Natural killer cell (primary cell): Measurements from ENCODE around the gene FAF1. TPM values are rescaled to one million over a fixed set of nuclear protein-coding genes. Genes with fewer than 3 reads are reported as not detected.

Source experiments
- ATAC-seq, 3 donors: fragments of 150-1000 bp in 2 of 3; fragments of 200-7000 bp in 1 of 3; cut with Tn5 transposase; 1 replicate in 1 of 3; 2 replicates in 2 of 3; pipeline ENCODE4 v1.10.0; 2021; ENCODE audit warnings: mild to moderate bottlenecking in 2 of 3, moderate library complexity in 2 of 3
- DNase-seq, 2 donors: peaks; one replicate each; pipeline versions ENCODE4 v3.0.0 to v3.0.0-alpha.2; 2013 to 2021; ENCODE audit warnings: mixed read lengths in 1 of 2
- H3K27ac ChIP-seq: one replicate; pipeline ENCODE4 v1.5.1; 2013; ENCODE audit warnings: mild to moderate bottlenecking, low read length
- H3K27me3 ChIP-seq: one replicate; pipeline ENCODE4 v1.6.1; 2013; ENCODE audit warnings: low read length; ENCODE audit not compliant: control insufficient read depth, insufficient read depth
- H3K36me3 ChIP-seq: one replicate; pipeline ENCODE4 v1.6.1; 2013; ENCODE audit warnings: low read length; ENCODE audit not compliant: control insufficient read depth, insufficient read depth
- H3K4me1 ChIP-seq: one replicate; pipeline ENCODE4 v1.6.1; 2013; ENCODE audit warnings: low read length; ENCODE audit not compliant: control insufficient read depth, insufficient read depth
- H3K4me3 ChIP-seq: one replicate; pipeline ENCODE4 v1.5.1; 2013; ENCODE audit warnings: low read length
- H3K9me3 ChIP-seq: one replicate; pipeline ENCODE4 v1.6.1; 2013; ENCODE audit warnings: low read length; ENCODE audit not compliant: control insufficient read depth, insufficient read depth
- H3K27ac Mint-ChIP-seq, 2 donors: one replicate each; pipeline ENCODE4 v1.8.0; 2022; ENCODE audit warnings: mild to moderate bottlenecking in 2 of 2, mixed read lengths in 2 of 2, moderate library complexity in 1 of 2
- H3K27me3 Mint-ChIP-seq, 2 donors: one replicate each; pipeline ENCODE4 v1.8.0; 2022; ENCODE audit warnings: low read depth in 2 of 2, mixed read lengths in 2 of 2
- H3K36me3 Mint-ChIP-seq: one replicate; pipeline ENCODE4 v1.8.0; 2022; ENCODE audit warnings: mixed read lengths
- H3K4me1 Mint-ChIP-seq, 2 donors: one replicate each; pipeline ENCODE4 v1.8.0; 2022; ENCODE audit warnings: mixed read lengths in 2 of 2
- H3K4me3 Mint-ChIP-seq: one replicate; pipeline ENCODE4 v1.8.0; 2022; ENCODE audit warnings: mild to moderate bottlenecking, moderate library complexity, mixed read lengths
- H3K9me3 Mint-ChIP-seq, 2 donors: one replicate each; pipeline ENCODE4 v1.8.0; 2022; ENCODE audit warnings: mixed read lengths in 2 of 2
- CTCF ChIP-seq: fragments of 200-600 bp; IDR thresholded peaks from one replicate; pipeline ENCODE4 v1.8.0; 2022; ENCODE audit warnings: antibody characterized with exemption
- WGBS: methylation state at CpG from one replicate; pipeline ENCODE4 v1.1.7; 2013; ENCODE audit warnings: missing lambda C conversion rate; ENCODE audit not compliant: insufficient coverage; 5-methylcytosine and 5-hydroxymethylcytosine counted together
- intact Hi-C: fragments of 100-400 bp; cut with micrococcal nuclease; formaldehyde crosslinking; loops from one replicate; pipeline ENCODE4 v1.14.2; 2022
- total RNA-seq, 4 donors: library from RNA; stranded (reverse); fragments of 120-200 nt in 1 of 4; gene quantifications; one replicate each; pipeline versions ENCODE4 v1.2.3 to v1.2.4, GENCODE V29; 2013 to 2022

The FAF1 gene
- total RNA-seq, 3 donors from 2014 or later (not counting 1 experiment from before 2014, with no cell fraction given), result 56.8 to 59.7 (median 57.2) TPM

GRCh38 chr1:50615036-50615750 lies 344.9 kb downstream of the FAF1 start:
- Histone ChIP-seq H3K36me3 (no peaks in the 10 kb centered on the region), H3K27ac (no peak overlapping the region), H3K27me3 (no peaks in the 10 kb centered on the region), H3K4me3 (no peak overlapping the region), H3K9me3 (no peaks in the 10 kb centered on the region), H3K4me1 (peaks cover 4% of the 10 kb centered on the region)
- no peak overlapping the region for H3K4me3 Mint-ChIP-seq
- H3K36me3 Mint-ChIP-seq, result peaks cover 5% of the 10 kb centered on the region
- no peaks in the 10 kb centered on the region for H3K27me3 Mint-ChIP-seq
- DNase-seq, result no peak
- TF ChIP-seq CTCF, result no peak
- no peak overlapping the region for H3K27ac Mint-ChIP-seq
- no peak for ATAC-seq
- intact Hi-C loops, result no loop called here
- peaks cover 31 to 33% of the 10 kb centered on the region in 2 donors for H3K4me1 Mint-ChIP-seq
- H3K9me3 Mint-ChIP-seq, result no peaks in the 10 kb centered on the region
- 95% methylated on average over 1 of the region's 2 CpGs for WGBS

GRCh38 chr1:50611675-50612074 lies 348.4 kb downstream of the FAF1 start:
- peak overlapping the region; percentile 65 for H3K4me3 Mint-ChIP-seq

GRCh38 chr1:50610563-50610962 lies 349.5 kb downstream of the FAF1 start:
- no peak for TF ChIP-seq CTCF
- Histone ChIP-seq H3K4me1 (peaks cover 4% of the 10 kb centered on the region), H3K27me3 (no peaks in the 10 kb centered on the region), H3K27ac (no peak overlapping the region), H3K36me3 (no peaks in the 10 kb centered on the region), H3K9me3 (no peaks in the 10 kb centered on the region), H3K4me3 (no peak overlapping the region)
- peak overlapping the region; percentile 39 for H3K4me3 Mint-ChIP-seq
- no peak for DNase-seq
- no peaks in the 10 kb centered on the region for H3K9me3 Mint-ChIP-seq
- 51% methylated on average over 2 of the region's 2 CpGs for WGBS
- peak overlapping the region; percentile 73 to 78 for H3K27ac Mint-ChIP-seq
- peaks cover 30 to 31% of the 10 kb centered on the region in 2 donors for H3K4me1 Mint-ChIP-seq
- intact Hi-C loops, result no loop called here
- no peaks in the 10 kb centered on the region for H3K27me3 Mint-ChIP-seq
- ATAC-seq, result peak; percentile 35 to 61 (median 55)
- no peaks in the 10 kb centered on the region for H3K36me3 Mint-ChIP-seq

More at GRCh38 chr1:50611675-50612074, 348.4 kb downstream of the FAF1 start:
- H3K9me3 Mint-ChIP-seq, result no peaks in the 10 kb centered on the region
- intact Hi-C loops, result no loop called here
- peak overlapping the region; percentile 73 to 78 for H3K27ac Mint-ChIP-seq
- peak in 1 of 2 donors; percentile 16 for DNase-seq
- Histone ChIP-seq H3K27ac (no peak overlapping the region), H3K27me3 (no peaks in the 10 kb centered on the region), H3K9me3 (no peaks in the 10 kb centered on the region), H3K4me1 (peaks cover 4% of the 10 kb centered on the region), H3K36me3 (no peaks in the 10 kb centered on the region), H3K4me3 (no peak overlapping the region)
- H3K4me1 Mint-ChIP-seq, result peaks cover 31 to 33% of the 10 kb centered on the region in 2 donors
- WGBS, result 38% methylated on average over 4 of the region's 6 CpGs
- no peaks in the 10 kb centered on the region for H3K27me3 Mint-ChIP-seq
- no peak for TF ChIP-seq CTCF
- peak; percentile 62 to 89 (median 80) for ATAC-seq
- no peaks in the 10 kb centered on the region for H3K36me3 Mint-ChIP-seq
